Astrocyte (in vitro differentiated cells and primary cell): Measurements from ENCODE around the gene TIGD2. TPM values are rescaled to one million over a fixed set of nuclear protein-coding genes. Genes with fewer than 3 reads are reported as not detected.

Experiments used
- DNase-seq: peaks from one replicate; pipeline ENCODE4 v3.0.0-alpha.2; 2010; ENCODE audit warnings: low read depth
- FAIRE-seq: peaks from 2 replicates; lab custom pipeline; 2011; peaks lifted over from hg19 to GRCh38; lab: Jason Lieb, UNC
- H2AFZ ChIP-seq: 2 replicates; pipeline ENCODE4 v1.6.0; 2012; ENCODE audit warnings: low read depth, low read length, inconsistent platforms
- H3K27ac ChIP-seq: 2 replicates; pipeline ENCODE4 v1.5.1; 2011; ENCODE audit warnings: low read depth, low read length, inconsistent platforms
- H3K27me3 ChIP-seq: 2 replicates; pipeline ENCODE4 v1.6.0; 2011; ENCODE audit warnings: low read length, inconsistent platforms; ENCODE audit not compliant: insufficient read depth
- H3K36me3 ChIP-seq: 2 replicates; pipeline ENCODE4 v1.5.1; 2011; ENCODE audit warnings: low read length, inconsistent platforms; ENCODE audit not compliant: insufficient read depth
- H3K4me1 ChIP-seq: 2 replicates; pipeline ENCODE4 v1.5.1; 2011; ENCODE audit warnings: low read length, inconsistent platforms; ENCODE audit not compliant: insufficient read depth
- H3K4me2 ChIP-seq: 2 replicates; pipeline ENCODE4 v1.6.0; 2012; ENCODE audit warnings: low read length, inconsistent platforms
- H3K4me3 ChIP-seq: 2 replicates; pipeline ENCODE4 v1.5.1; 2011; ENCODE audit warnings: low read depth, mild to moderate bottlenecking, low read length, inconsistent platforms; ENCODE audit not compliant: insufficient read depth
- H3K79me2 ChIP-seq: 2 replicates; pipeline ENCODE4 v1.6.0; 2012; ENCODE audit warnings: mild to moderate bottlenecking, low read length, inconsistent platforms; ENCODE audit not compliant: insufficient read depth
- H3K9ac ChIP-seq: 2 replicates; pipeline ENCODE4 v1.6.0; 2012; ENCODE audit warnings: mild to moderate bottlenecking, low read length, inconsistent platforms
- H3K9me3 ChIP-seq: 2 replicates; pipeline ENCODE4 v1.5.1; 2012; ENCODE audit warnings: low read depth, mild to moderate bottlenecking, low read length, inconsistent platforms; ENCODE audit not compliant: insufficient read depth
- H4K20me1 ChIP-seq: 2 replicates; pipeline ENCODE4 v1.6.0; 2012; ENCODE audit warnings: low read length, inconsistent platforms; ENCODE audit not compliant: insufficient read depth
- H3K27ac Mint-ChIP-seq: one replicate; pipeline ENCODE4 v1.8.0; 2021; ENCODE audit warnings: mild to moderate bottlenecking, mixed read lengths; ENCODE audit not compliant: unreplicated experiment
- H3K27me3 Mint-ChIP-seq: one replicate; pipeline ENCODE4 v1.8.0; 2021; ENCODE audit warnings: low read depth, mixed read lengths; ENCODE audit not compliant: unreplicated experiment
- H3K36me3 Mint-ChIP-seq: one replicate; pipeline ENCODE4 v1.8.0; 2021; ENCODE audit warnings: low read depth, mixed read lengths; ENCODE audit not compliant: unreplicated experiment
- H3K4me1 Mint-ChIP-seq: one replicate; pipeline ENCODE4 v1.8.0; 2021; ENCODE audit warnings: low read depth, mixed read lengths; ENCODE audit not compliant: unreplicated experiment
- H3K4me3 Mint-ChIP-seq: one replicate; pipeline ENCODE4 v1.8.0; 2021; ENCODE audit warnings: mild to moderate bottlenecking, moderate library complexity, mixed read lengths; ENCODE audit not compliant: unreplicated experiment
- H3K9me3 Mint-ChIP-seq: one replicate; pipeline ENCODE4 v1.8.0; 2021; ENCODE audit warnings: mild to moderate bottlenecking, mixed read lengths; ENCODE audit not compliant: unreplicated experiment
- CTCF ChIP-seq: IDR thresholded peaks from 2 replicates; pipeline ENCODE4 v1.5.1; 2011; ENCODE audit warnings: low read depth, mild to moderate bottlenecking, inconsistent platforms, low read length, moderate library complexity; ENCODE audit not compliant: insufficient read depth
- EZH2 ChIP-seq: IDR thresholded peaks from 2 replicates; pipeline ENCODE4 v1.6.1; 2012; ENCODE audit warnings: mild to moderate bottlenecking, low read length, inconsistent platforms; ENCODE audit not compliant: insufficient read depth
- total RNA-seq: library from RNA; stranded (reverse); gene quantifications from 2 replicates; pipeline ENCODE4 v1.2.1, GENCODE V29; 2021

Gene TIGD2
- total RNA-seq, 1 donor from 2014 or later: 5.3 TPM

GRCh38 chr4:89101256-89102161 is 9.8 kb upstream of the TIGD2 start:
- H3K27ac Mint-ChIP-seq: no peak overlapping the region
- H3K9me3 ChIP-seq: no peaks in the 10 kb centered on the region
- no peak overlapping the region for H3K9ac ChIP-seq
- peaks cover 4% of the 10 kb centered on the region for H3K27me3 Mint-ChIP-seq
- FAIRE-seq: no peak
- no peaks in the 10 kb centered on the region for H3K36me3 ChIP-seq
- H3K36me3 Mint-ChIP-seq: no peaks in the 10 kb centered on the region
- H3K4me3 Mint-ChIP-seq: no peak overlapping the region
- H2AFZ ChIP-seq: no peak overlapping the region
- H3K27me3 ChIP-seq: peaks cover 3% of the 10 kb centered on the region
- no peak for DNase-seq
- no peaks in the 10 kb centered on the region for H4K20me1 ChIP-seq
- no peak overlapping the region for H3K4me2 ChIP-seq
- no peak for TF ChIP-seq EZH2
- no peak for TF ChIP-seq CTCF
- no peak overlapping the region for H3K4me3 ChIP-seq
- H3K9me3 Mint-ChIP-seq: peaks cover 2% of the 10 kb centered on the region
- no peaks in the 10 kb centered on the region for H3K79me2 ChIP-seq
- H3K4me1 Mint-ChIP-seq: peaks cover 3% of the 10 kb centered on the region
- H3K27ac ChIP-seq: no peak overlapping the region
- no peaks in the 10 kb centered on the region for H3K4me1 ChIP-seq

GRCh38 chr4:89105726-89106125 is 5.6 kb upstream of the TIGD2 start:
- Mint-ChIP-seq H3K27me3 (peaks cover 18% of the 10 kb centered on the region), H3K4me1 (peaks cover 3% of the 10 kb centered on the region), H3K27ac (no peak overlapping the region), H3K4me3 (no peak overlapping the region), H3K9me3 (peaks cover 2% of the 10 kb centered on the region), H3K36me3 (no peaks in the 10 kb centered on the region)
- Histone ChIP-seq H2AFZ (no peak overlapping the region), H3K36me3 (no peaks in the 10 kb centered on the region), H3K27me3 (peaks cover 24% of the 10 kb centered on the region), H3K4me1 (peaks cover 5% of the 10 kb centered on the region), H3K27ac (no peak overlapping the region), H3K79me2 (no peaks in the 10 kb centered on the region), H3K9me3 (no peaks in the 10 kb centered on the region), H4K20me1 (no peaks in the 10 kb centered on the region), H3K4me3 (no peak overlapping the region), H3K9ac (no peak overlapping the region), H3K4me2 (no peak overlapping the region)
- TF ChIP-seq EZH2 (no peak), CTCF (no peak)
- no peak for DNase-seq
- FAIRE-seq: no peak

GRCh38 chr4:89108091-89108490 is 3.2 kb upstream of the TIGD2 start:
- H3K4me2 ChIP-seq: no peak overlapping the region
- FAIRE-seq: no peak
- no peaks in the 10 kb centered on the region for H3K79me2 ChIP-seq
- no peaks in the 10 kb centered on the region for H4K20me1 ChIP-seq
- no peak overlapping the region for H3K27ac ChIP-seq
- peaks cover 18% of the 10 kb centered on the region for H3K27me3 Mint-ChIP-seq
- H2AFZ ChIP-seq: no peak overlapping the region
- H3K9me3 ChIP-seq: no peaks in the 10 kb centered on the region
- peaks cover 3% of the 10 kb centered on the region for H3K9me3 Mint-ChIP-seq
- H3K36me3 ChIP-seq: no peaks in the 10 kb centered on the region
- H3K4me1 Mint-ChIP-seq: peaks cover 8% of the 10 kb centered on the region
- no peak overlapping the region for H3K27ac Mint-ChIP-seq
- TF ChIP-seq EZH2 (no peak), CTCF (no peak)
- H3K4me1 ChIP-seq: peaks cover 15% of the 10 kb centered on the region
- H3K4me3 Mint-ChIP-seq: no peak overlapping the region
- no peaks in the 10 kb centered on the region for H3K36me3 Mint-ChIP-seq
- no peak overlapping the region for H3K9ac ChIP-seq
- no peak for DNase-seq
- H3K4me3 ChIP-seq: no peak overlapping the region
- H3K27me3 ChIP-seq: peaks cover 24% of the 10 kb centered on the region
